ENCODE measurements around the gene HK1.

HK1 gene

DNA sequence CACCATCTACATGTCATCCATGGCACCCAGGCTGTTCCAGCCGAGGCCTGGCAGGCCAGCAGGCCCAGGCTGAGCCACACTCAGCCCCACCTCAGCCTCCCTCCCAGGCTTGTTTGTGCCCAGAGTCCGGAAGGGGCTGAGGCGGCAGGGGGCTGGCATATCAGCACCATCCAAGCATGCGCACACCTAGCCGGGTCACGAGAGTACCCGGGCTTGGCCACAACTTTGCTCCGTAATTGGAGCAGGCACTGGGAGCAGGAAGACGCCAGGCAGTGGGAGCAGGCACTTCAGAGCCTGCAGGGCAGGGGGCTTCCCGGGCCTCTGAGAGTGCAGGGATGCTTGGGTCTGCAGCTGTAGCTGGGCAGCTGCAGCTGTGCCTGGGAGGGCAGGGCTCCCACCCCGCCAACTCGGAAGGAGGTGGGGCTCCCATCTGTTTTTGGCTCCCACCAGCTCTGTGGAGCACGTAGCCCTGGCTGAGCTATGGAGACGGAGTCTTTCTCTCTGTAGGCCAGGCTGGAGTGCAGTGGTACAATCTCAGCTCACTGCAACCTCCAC lies 157.7 kb downstream of the HK1 start:
- Histone ChIP-seq H3K27ac (ENCODE audit: insufficient read depth in 1 of 2, low read depth in 1 of 2, low read length in 2 of 2, poor library complexity in 1 of 2, severe bottlenecking in 2 of 2) (no peak overlapping the region), H3K9me3 (ENCODE audit: control extremely low read depth in 1 of 5, control insufficient read depth in 4 of 5, insufficient read depth in 2 of 5, low read depth in 1 of 5, low read length in 4 of 5) (no peaks in the 10 kb centered on the region), H3K4me3 (ENCODE audit: control insufficient read depth in 1 of 7, extremely low read depth in 1 of 7, insufficient read depth in 4 of 7, low read depth in 2 of 7, low read length in 6 of 7) (no peak overlapping the region), H3K4me1 (ENCODE audit: control extremely low read depth in 1 of 4, control insufficient read depth in 4 of 4, insufficient read depth in 4 of 4, low read length in 3 of 4) (peaks cover 0 to 17% (median 0%) of the 10 kb centered on the region in 4 experiments), H3K36me3 (ENCODE audit: control insufficient read depth in 4 of 4, insufficient read depth in 4 of 4, low read length in 3 of 4) (no peaks in the 10 kb centered on the region), H3K27me3 (replicated peaks in 2 of 5; ENCODE audit: control insufficient read depth in 4 of 5, insufficient read depth in 5 of 5, low read length in 4 of 5) (no peaks in the 10 kb centered on the region)
- ChIA-PET POLR2A (no interaction called here), CTCF (no interaction called here)
- DNase-seq, result no peak
- 97% methylated on average over 14 of the region's 14 CpGs for WGBS (ENCODE audit: insufficient coverage)

GRCh38 chr10:69437321-69438259 lies 159.3 kb downstream of the HK1 start:
- ChIA-PET CTCF (interaction anchor here (1.1 to 1.4 kb wide), 2 partner anchors 26 to 29 kb away, joined by 3 read pairs; no protein-coding TSS in a partner anchor), POLR2A (no interaction called here)
- 96% methylated on average over 8 of the region's 13 CpGs for WGBS (ENCODE audit: insufficient coverage)
- Histone ChIP-seq H3K4me3 (ENCODE audit: control insufficient read depth in 1 of 7, extremely low read depth in 1 of 7, insufficient read depth in 4 of 7, low read depth in 2 of 7, low read length in 6 of 7) (no peak overlapping the region), H3K9me3 (ENCODE audit: control extremely low read depth in 1 of 5, control insufficient read depth in 4 of 5, insufficient read depth in 2 of 5, low read depth in 1 of 5, low read length in 4 of 5) (no peaks in the 10 kb centered on the region), H3K27me3 (replicated peaks in 2 of 5; ENCODE audit: control insufficient read depth in 4 of 5, insufficient read depth in 5 of 5, low read length in 4 of 5) (no peaks in the 10 kb centered on the region), H3K36me3 (ENCODE audit: control insufficient read depth in 4 of 4, insufficient read depth in 4 of 4, low read length in 3 of 4) (no peaks in the 10 kb centered on the region), H3K4me1 (ENCODE audit: control extremely low read depth in 1 of 4, control insufficient read depth in 4 of 4, insufficient read depth in 4 of 4, low read length in 3 of 4) (peaks cover 0 to 17% (median 0%) of the 10 kb centered on the region in 4 experiments), H3K27ac (ENCODE audit: insufficient read depth in 1 of 2, low read depth in 1 of 2, low read length in 2 of 2, poor library complexity in 1 of 2, severe bottlenecking in 2 of 2) (no peak overlapping the region)
- DNase-seq, result no peak

GRCh38 chr10:69438536-69439349 lies 160.4 kb downstream of the HK1 start:
- H3K27ac ChIP-seq (ENCODE audit: insufficient read depth in 1 of 2, low read depth in 1 of 2, low read length in 2 of 2, poor library complexity in 1 of 2, severe bottlenecking in 2 of 2), result no peak overlapping the region
- H3K4me3 ChIP-seq (ENCODE audit: control insufficient read depth in 1 of 7, extremely low read depth in 1 of 7, insufficient read depth in 4 of 7, low read depth in 2 of 7, low read length in 6 of 7), result no peak overlapping the region
- H3K27me3 ChIP-seq (replicated peaks in 2 of 5; ENCODE audit: control insufficient read depth in 4 of 5, insufficient read depth in 5 of 5, low read length in 4 of 5), result no peaks in the 10 kb centered on the region
- peaks cover 0 to 17% (median 0%) of the 10 kb centered on the region in 4 experiments for H3K4me1 ChIP-seq (ENCODE audit: control extremely low read depth in 1 of 4, control insufficient read depth in 4 of 4, insufficient read depth in 4 of 4, low read length in 3 of 4)
- no peaks in the 10 kb centered on the region for H3K36me3 ChIP-seq (ENCODE audit: control insufficient read depth in 4 of 4, insufficient read depth in 4 of 4, low read length in 3 of 4)
- ChIA-PET POLR2A (no interaction called here), CTCF (interaction anchor here (1.1 to 2.3 kb wide), 3 partner anchors 10 to 31 kb away, joined by 3 to 6 read pairs (median 3); no protein-coding TSS in a partner anchor)
- no peaks in the 10 kb centered on the region for H3K9me3 ChIP-seq (ENCODE audit: control extremely low read depth in 1 of 5, control insufficient read depth in 4 of 5, insufficient read depth in 2 of 5, low read depth in 1 of 5, low read length in 4 of 5)
- 58% methylated on average over 9 of the region's 10 CpGs for WGBS (ENCODE audit: insufficient coverage)
- no peak for DNase-seq

DNA sequence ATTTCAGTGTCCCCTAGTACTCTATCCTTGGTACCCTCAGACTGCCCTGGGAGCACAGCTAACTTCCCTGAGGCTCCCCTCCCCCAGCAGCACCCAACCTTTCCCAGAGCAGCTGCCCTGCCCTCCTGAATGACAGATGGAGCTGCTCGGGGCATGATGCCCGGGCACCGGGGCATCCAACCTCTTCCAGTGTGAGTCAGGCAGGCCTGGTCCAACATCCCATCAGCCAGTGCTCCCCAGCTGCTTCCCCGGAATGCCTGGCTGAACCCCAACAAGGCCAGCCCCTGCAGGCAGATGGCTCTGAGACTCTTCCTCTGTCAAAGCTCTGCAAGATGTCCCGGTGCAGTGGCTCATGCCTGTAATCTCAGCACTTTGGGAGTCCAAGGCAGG lies 161.0 kb downstream of the HK1 start:
- H3K27ac ChIP-seq (ENCODE audit: insufficient read depth in 1 of 2, low read depth in 1 of 2, low read length in 2 of 2, poor library complexity in 1 of 2, severe bottlenecking in 2 of 2), result no peak overlapping the region
- H3K36me3 ChIP-seq (ENCODE audit: control insufficient read depth in 4 of 4, insufficient read depth in 4 of 4, low read length in 3 of 4), result no peaks in the 10 kb centered on the region
- POLR2A ChIA-PET, result no interaction called here
- no peaks in the 10 kb centered on the region for H3K9me3 ChIP-seq (ENCODE audit: control extremely low read depth in 1 of 5, control insufficient read depth in 4 of 5, insufficient read depth in 2 of 5, low read depth in 1 of 5, low read length in 4 of 5)
- no peak for DNase-seq
- WGBS (ENCODE audit: insufficient coverage), result 91% methylated on average over 5 of the region's 5 CpGs
- H3K4me3 ChIP-seq (ENCODE audit: control insufficient read depth in 1 of 7, extremely low read depth in 1 of 7, insufficient read depth in 4 of 7, low read depth in 2 of 7, low read length in 6 of 7), result no peak overlapping the region
- CTCF ChIA-PET, result interaction anchor here (1.4 to 2.3 kb wide), 2 partner anchors 10 to 28 kb away, joined by 3 to 6 read pairs; no protein-coding TSS in a partner anchor
- no peaks in the 10 kb centered on the region for H3K27me3 ChIP-seq (replicated peaks in 2 of 5; ENCODE audit: control insufficient read depth in 4 of 5, insufficient read depth in 5 of 5, low read length in 4 of 5)
- peaks cover 0 to 17% (median 0%) of the 10 kb centered on the region in 4 experiments for H3K4me1 ChIP-seq (ENCODE audit: control extremely low read depth in 1 of 4, control insufficient read depth in 4 of 4, insufficient read depth in 4 of 4, low read length in 3 of 4)

DNA sequence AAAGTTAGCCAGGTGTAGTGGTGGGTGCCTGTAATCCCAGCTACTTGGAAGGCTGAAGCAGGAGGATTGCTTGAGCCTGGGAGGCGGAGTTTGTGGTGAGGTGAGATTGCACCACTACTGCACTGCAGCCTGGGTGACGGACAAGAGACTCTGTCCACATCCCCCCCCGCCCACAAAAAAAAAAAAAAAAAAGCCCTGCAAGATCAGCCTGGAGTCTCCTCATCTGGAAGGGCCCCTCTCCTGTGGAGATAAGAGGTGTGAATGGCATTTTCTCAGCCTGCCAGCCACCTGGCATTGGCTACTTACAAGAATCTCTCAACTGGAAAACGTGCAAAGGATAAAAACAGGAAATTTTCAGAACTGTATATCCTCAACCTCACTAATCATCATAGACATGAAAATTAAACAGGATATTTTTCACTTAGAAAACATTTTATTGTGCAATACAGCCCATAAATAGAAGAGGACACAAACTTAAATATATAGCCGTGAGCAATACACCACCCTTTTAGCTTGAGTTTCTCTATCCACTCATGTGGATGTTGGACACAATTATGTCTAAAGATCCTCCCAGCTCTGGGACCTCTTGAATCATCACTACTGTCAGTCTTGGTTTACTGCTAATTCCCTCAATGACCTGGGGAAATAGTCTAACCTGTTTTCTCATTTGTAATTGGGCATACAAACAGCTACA lies 161.7 kb downstream of the HK1 start:
- Histone ChIP-seq H3K27ac (ENCODE audit: insufficient read depth in 1 of 2, low read depth in 1 of 2, low read length in 2 of 2, poor library complexity in 1 of 2, severe bottlenecking in 2 of 2) (no peak overlapping the region), H3K4me1 (ENCODE audit: control extremely low read depth in 1 of 4, control insufficient read depth in 4 of 4, insufficient read depth in 4 of 4, low read length in 3 of 4) (peaks cover 0 to 17% (median 0%) of the 10 kb centered on the region in 4 experiments), H3K36me3 (ENCODE audit: control insufficient read depth in 4 of 4, insufficient read depth in 4 of 4, low read length in 3 of 4) (no peaks in the 10 kb centered on the region), H3K9me3 (ENCODE audit: control extremely low read depth in 1 of 5, control insufficient read depth in 4 of 5, insufficient read depth in 2 of 5, low read depth in 1 of 5, low read length in 4 of 5) (no peaks in the 10 kb centered on the region), H3K27me3 (replicated peaks in 2 of 5; ENCODE audit: control insufficient read depth in 4 of 5, insufficient read depth in 5 of 5, low read length in 4 of 5) (no peaks in the 10 kb centered on the region), H3K4me3 (ENCODE audit: control insufficient read depth in 1 of 7, extremely low read depth in 1 of 7, insufficient read depth in 4 of 7, low read depth in 2 of 7, low read length in 6 of 7) (peak overlapping the region in 1 of 7 experiments; percentile 4)
- WGBS (ENCODE audit: insufficient coverage), result 75% methylated on average over 1 of the region's 5 CpGs
- POLR2A ChIA-PET, result no interaction called here
- peak in 2 of 3 donors; percentile 50 to 51 for DNase-seq
- CTCF ChIA-PET, result interaction anchor here (2.3 kb wide), 1 partner anchor 9 kb away, joined by 6 read pairs; no protein-coding TSS in a partner anchor

- no peak overlapping the region for H3K4me3 ChIP-seq (ENCODE audit: control insufficient read depth in 1 of 7, extremely low read depth in 1 of 7, insufficient read depth in 4 of 7, low read depth in 2 of 7, low read length in 6 of 7)
- peaks cover 0 to 16% (median 0%) of the 10 kb centered on the region in 4 experiments for H3K4me1 ChIP-seq (ENCODE audit: control extremely low read depth in 1 of 4, control insufficient read depth in 4 of 4, insufficient read depth in 4 of 4, low read length in 3 of 4)
- ChIA-PET POLR2A (no interaction called here), CTCF (interaction anchor here (0.6 kb wide), 1 partner anchor 1068 kb away, joined by 5 read pairs; no protein-coding TSS in a partner anchor)
- WGBS (ENCODE audit: insufficient coverage), result no CpG with 5 or more reads among the region's 1 CpG
- DNase-seq, result no peak
- H3K27ac ChIP-seq (ENCODE audit: insufficient read depth in 1 of 2, low read depth in 1 of 2, low read length in 2 of 2, poor library complexity in 1 of 2, severe bottlenecking in 2 of 2), result no peak overlapping the region
- H3K27me3 ChIP-seq (replicated peaks in 2 of 5; ENCODE audit: control insufficient read depth in 4 of 5, insufficient read depth in 5 of 5, low read length in 4 of 5), result no peaks in the 10 kb centered on the region
- H3K9me3 ChIP-seq (ENCODE audit: control extremely low read depth in 1 of 5, control insufficient read depth in 4 of 5, insufficient read depth in 2 of 5, low read depth in 1 of 5, low read length in 4 of 5), result no peaks in the 10 kb centered on the region
- H3K36me3 ChIP-seq (ENCODE audit: control insufficient read depth in 4 of 4, insufficient read depth in 4 of 4, low read length in 3 of 4), result no peaks in the 10 kb centered on the region
Measured at GRCh38 chr10:69443354-69443753, 165.1 kb downstream of the HK1 start.

Measured in common myeloid progenitor, CD34-positive (primary cell).